ENCODE results near the gene DNAH14. TPM values are rescaled to one million over a fixed set of nuclear protein-coding genes. Genes with fewer than 3 reads are reported as not detected.

The DNAH14 gene
- total and polyA plus RNA-seq, 2 of the 8 experiments (the other 6 are each of a cell fraction or from before 2014, with no cell fraction given), result 8.4 to 40.7 TPM

GRCh38 chr1:225423518-225423855, 494.0 kb downstream of the DNAH14 start:
- Histone ChIP-seq H3K27me3 (replicated peaks in 1 of 4; ENCODE audit: control insufficient read depth in 3 of 4, extremely low read depth in 1 of 4, insufficient read depth in 3 of 4, low read length in 3 of 4) (peaks cover 0 to 3% (median 1%) of the 10 kb centered on the region in 4 experiments; a peak in 2 of 7 replicates), H2AFZ (ENCODE audit: low read length) (no peak overlapping the region), H3K27ac (ENCODE audit: low read depth, low read length) (no peak overlapping the region), H3K79me1 (ENCODE audit: low read depth, low read length) (peaks cover 6% of the 10 kb centered on the region; the same call in 1 of the 2 replicates), H2BK5ac (ENCODE audit: low read depth, low read length) (no peak overlapping the region), H2AK5ac (ENCODE audit: low read depth, low read length) (no peak overlapping the region), H3K36me3 (ENCODE audit: control insufficient read depth in 2 of 4, insufficient read depth in 4 of 4, low read length in 3 of 4) (peaks cover 2 to 9% (median 5%) of the 10 kb centered on the region in 4 experiments; a peak in 6 of 8 replicates), H3K4me3 (ENCODE audit: extremely low read depth in 1 of 4, insufficient read depth in 2 of 4, low read depth in 3 of 4, low read length in 4 of 4) (no peak overlapping the region), H4K5ac (ENCODE audit: insufficient read length, low read depth, low read length) (no peak overlapping the region), H2BK15ac (ENCODE audit: low read length) (no peak overlapping the region), H3K14ac (ENCODE audit: insufficient read length) (no peak overlapping the region), H4K8ac (ENCODE audit: extremely low read depth, insufficient read depth, low read length) (no peak overlapping the region), H3K23ac (ENCODE audit: insufficient read length) (no peak overlapping the region), H3K23me2 (ENCODE audit: low read depth, low read length) (peaks cover 9% of the 10 kb centered on the region), H2BK12ac (ENCODE audit: low read depth, low read length) (no peak overlapping the region), H3K9me3 (ENCODE audit: insufficient read depth in 2 of 2, low read depth in 1 of 2, low read length in 1 of 2) (no peaks in the 10 kb centered on the region), H3K4me2 (ENCODE audit: insufficient read depth in 1 of 2, low read depth in 2 of 2, low read length in 2 of 2) (no peak overlapping the region), H3K4ac (replicated peaks; ENCODE audit: insufficient read length, low read depth, low read length) (no peak overlapping the region), H3K4me1 (replicated peaks in 1 of 4; ENCODE audit: control insufficient read depth in 3 of 4, insufficient read depth in 4 of 4, low read length in 3 of 4) (peaks cover 3 to 13% (median 9%) of the 10 kb centered on the region in 4 experiments), H2BK20ac (ENCODE audit: low read length) (no peak overlapping the region), H3K56ac (replicated peaks; ENCODE audit: insufficient read length, low read depth, low read length) (no peak overlapping the region), H4K91ac (replicated peaks; ENCODE audit: insufficient read length, low read length) (no peak overlapping the region), H4K20me1 (replicated peaks in 1 of 2; ENCODE audit: control insufficient read depth in 1 of 2, insufficient read depth in 2 of 2, low read length in 2 of 2) (peaks cover 6 to 23% of the 10 kb centered on the region in 2 experiments), H3K18ac (ENCODE audit: extremely low read depth, low read length) (no peak overlapping the region), H3K9ac (replicated peaks in 1 of 4; ENCODE audit: extremely low read depth in 1 of 4, low read depth in 3 of 4, low read length in 3 of 4) (no peak overlapping the region), H3K79me2 (ENCODE audit: control insufficient read depth in 1 of 2, insufficient read depth in 2 of 2, low read length in 2 of 2) (peaks cover 13 to 61% of the 10 kb centered on the region in 2 experiments), H2BK120ac (replicated peaks; ENCODE audit: low read depth, low read length) (no peak overlapping the region)
- FAIRE-seq (no peak), DNase-seq (ENCODE audit: low read depth in 1 of 2, low spot score in 2 of 2) (no peak)
- ChIA-PET CTCF (ENCODE audit: partially characterized antibody) (interaction anchor here (5.0 kb wide), 1 partner anchor 9 kb away, joined by 17 read pairs; no protein-coding TSS in a partner anchor), POLR2A (ENCODE audit: partially characterized antibody) (interaction anchor here (1.5 kb wide), 1 partner anchor 23 kb away, joined by 4 read pairs; no protein-coding TSS in a partner anchor)
- TF ChIP-seq EZH2 (IDR thresholded peaks at IDR 0.05; ENCODE audit: low read depth, low read length, severe bottlenecking), result no peak
- no peak for TF ChIP-seq YY1 (IDR thresholded peaks at IDR 0.05; ENCODE audit: low read depth, low read length)
- 74% methylated on average over 2 of the region's 2 CpGs; no CpG with 5 or more reads in 1 of the 2 experiments for WGBS, 2 experiments (ENCODE audit: extremely low coverage in 1 of 2, insufficient coverage in 1 of 2, insufficient read length in 1 of 2, insufficient replicate concordance in 2 of 2, low coverage in 1 of 2, low lambda C conversion rate in 2 of 2, missing lambda C conversion rate in 1 of 2)

Measured in H1 (cell line).